Tongue (tissue), 2 donors: ENCODE data around the gene NEK6. TPM values are rescaled to one million over a fixed set of nuclear protein-coding genes. Genes with fewer than 3 reads are reported as not detected.

Source experiments
- DNase-seq: peaks from one replicate; pipeline ENCODE4 v3.0.0-alpha.2; 2015
- total RNA-seq: library from RNA; depleted of rRNA; stranded (reverse); fragments of >200 nt; gene quantifications from one replicate; pipeline ENCODE4 v1.2.3, GENCODE V29; 2014

NEK6 gene
- total RNA-seq, result 33.6 TPM

DNA sequence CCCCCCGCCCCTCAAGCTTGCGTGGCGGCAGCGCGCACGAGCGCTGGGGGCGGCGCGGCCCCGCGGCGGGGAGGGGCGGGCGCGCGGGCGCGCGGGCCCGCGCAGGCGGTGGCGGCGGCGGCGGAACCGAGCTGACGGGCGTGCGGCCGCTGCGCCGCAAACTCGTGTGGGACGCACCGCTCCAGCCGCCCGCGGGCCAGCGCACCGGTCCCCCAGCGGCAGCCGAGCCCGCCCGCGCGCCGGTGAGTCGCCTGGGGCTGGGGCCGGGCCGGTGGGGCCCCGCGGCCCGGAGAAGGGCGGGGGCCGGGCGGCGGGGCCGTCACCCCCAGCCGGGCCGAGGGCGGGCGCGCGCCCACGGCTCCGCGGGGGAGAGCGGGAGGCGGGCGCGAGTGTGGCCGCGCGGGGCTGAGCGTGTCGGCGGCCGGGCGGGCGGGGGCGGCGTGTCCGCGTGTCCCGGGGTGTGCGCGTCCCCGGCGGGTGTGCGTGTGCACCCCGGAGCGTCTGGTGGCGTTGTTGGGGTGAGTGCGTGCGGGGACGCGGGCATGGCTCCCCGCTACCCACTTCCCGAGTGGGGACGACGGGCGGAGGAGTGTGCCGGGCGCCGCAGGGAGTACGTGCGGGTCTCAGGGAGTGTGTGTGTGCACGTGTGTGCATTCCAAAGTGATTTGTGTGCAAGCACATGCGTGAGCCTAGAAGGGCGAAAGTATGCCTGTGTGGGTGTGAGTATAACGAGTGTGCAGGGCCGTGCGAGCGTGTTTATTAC lies at the start of gene NEK6:
Gene NEK6 (plus strand): TSS at position 106 of the 763 bp plus-strand sequence. CDS start 44,016 bp downstream, outside the sequence.
- DNase-seq, result no peak

DNA sequence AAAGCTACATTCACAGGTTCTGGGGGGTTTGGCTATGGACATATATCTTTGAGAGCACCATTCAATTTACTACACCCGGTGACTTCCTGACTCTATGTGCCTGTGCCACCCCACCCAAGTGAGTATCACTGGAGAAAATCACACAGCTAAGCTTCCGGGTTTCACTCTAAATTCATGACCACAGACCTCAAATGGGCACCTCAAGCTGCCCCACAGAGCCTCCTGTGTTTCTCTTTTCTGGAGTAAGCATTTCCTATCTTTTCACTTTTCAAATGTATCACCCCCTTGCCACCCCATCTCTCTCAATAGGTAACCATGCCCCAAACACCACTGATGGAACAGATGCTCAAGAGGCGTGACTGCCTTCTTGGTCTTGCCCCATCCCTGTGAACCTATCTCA lies 49.2 kb upstream of the NEK6 start:
- no peak for DNase-seq

DNA sequence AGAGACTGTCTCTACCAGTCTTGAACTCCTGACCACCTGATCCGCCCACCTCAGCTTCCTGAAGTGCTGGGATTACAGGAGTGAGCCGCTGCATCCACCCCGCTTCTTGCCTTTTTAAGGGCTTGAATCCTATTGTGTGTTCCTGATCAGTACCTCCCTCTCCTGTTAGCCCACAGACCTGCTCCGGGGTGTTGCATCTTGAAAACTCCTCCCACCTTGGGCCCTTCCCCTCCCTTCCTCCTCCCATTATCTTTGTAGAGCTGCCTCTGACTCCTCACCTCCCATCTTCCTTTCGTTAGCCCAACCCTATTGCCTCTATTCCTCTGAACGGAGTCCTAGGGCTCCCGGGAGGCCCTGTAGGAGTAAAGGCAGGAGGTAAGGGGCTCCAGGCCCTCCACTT lies 48.5 kb upstream of the NEK6 start:
- no peak for DNase-seq

DNA sequence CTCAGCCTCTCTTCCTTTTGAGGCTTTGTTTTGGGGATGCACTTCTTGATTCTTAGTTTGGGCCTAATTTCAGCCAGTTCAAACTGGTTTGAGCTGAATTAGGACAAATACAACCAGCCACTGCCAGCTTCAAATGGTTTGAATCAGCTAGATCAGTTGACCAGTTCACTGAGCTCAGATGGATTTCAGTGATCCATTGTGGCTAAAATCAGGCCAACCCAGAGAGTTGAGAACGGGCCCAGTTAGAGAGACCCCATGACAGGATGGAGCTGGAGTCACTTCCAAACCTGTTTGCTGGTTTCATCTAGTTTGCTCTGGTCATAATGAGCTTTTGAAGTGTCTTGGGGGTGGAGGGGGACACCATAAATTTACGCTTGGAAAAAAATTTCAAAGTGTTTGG lies 48.0 kb upstream of the NEK6 start:
- no peak for DNase-seq

DNA sequence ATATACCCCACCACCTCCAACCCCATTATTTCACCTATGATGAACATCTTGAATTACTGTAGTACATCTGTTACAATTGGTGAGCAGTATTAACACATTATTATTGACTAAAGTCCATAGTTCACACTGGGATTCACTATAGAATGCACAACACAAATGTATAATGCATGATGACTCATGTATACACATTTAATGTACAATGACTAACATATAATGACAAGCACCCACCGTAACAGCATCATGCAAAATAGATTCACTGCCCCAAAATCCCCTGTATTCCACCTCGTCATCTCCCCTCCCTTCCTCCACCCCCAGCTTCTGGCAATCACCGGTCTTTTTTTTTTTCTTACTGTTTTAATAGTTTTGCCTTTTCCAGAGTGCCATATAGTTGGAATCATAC lies 47.1 kb upstream of the NEK6 start:
- no peak for DNase-seq

DNA sequence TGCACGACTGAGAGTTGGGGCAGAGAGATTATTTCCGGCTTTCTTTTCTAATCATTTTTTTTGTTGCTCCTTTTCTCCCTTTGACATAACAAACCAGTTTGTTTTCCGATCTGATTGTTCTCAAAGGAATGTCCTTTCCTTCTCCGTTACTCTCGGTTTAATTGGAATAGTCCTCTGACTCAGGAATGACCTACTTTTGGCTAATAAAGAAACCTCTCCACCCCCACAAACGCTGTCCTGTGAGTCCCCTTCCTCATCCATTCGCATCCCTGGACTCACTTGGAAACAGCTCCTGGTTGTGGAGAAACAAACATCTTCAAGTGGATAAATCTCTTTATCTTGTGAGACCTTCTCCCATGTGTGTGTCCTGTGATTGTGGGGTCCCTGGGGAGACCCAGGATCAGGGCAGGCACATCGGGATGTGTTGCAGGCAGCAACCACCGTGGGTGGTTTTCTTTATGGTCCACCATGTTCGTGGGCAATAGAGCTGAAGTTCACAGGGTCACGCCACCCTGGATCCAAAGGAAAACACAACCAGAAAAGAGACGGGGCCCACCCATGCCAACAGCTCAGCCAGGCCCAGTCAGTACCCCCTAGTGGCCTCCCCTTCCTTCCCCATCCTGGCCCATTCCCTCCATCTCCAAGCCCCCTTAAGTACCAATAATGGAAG lies 45.2 kb upstream of the NEK6 start:
- DNase-seq, result no peak

DNA sequence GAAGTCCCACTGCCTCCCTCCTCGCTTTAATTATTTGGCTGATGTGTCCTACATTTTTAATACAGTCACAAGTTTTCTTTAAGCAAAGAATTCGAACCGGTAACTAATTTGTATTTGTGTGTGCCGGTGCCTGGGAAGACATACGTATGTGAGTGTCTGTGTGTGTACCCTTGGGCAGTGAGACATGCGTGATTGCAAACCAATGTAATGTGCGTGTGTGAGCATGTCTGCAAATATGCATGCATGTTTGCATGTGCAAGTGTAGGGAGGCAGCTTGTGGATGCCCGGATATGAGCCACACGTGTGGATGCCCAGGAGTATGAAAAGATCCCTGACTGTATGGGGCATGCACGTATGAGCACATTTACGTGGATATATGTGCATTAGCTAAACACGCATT lies 44.4 kb upstream of the NEK6 start:
- no peak for DNase-seq

DNA sequence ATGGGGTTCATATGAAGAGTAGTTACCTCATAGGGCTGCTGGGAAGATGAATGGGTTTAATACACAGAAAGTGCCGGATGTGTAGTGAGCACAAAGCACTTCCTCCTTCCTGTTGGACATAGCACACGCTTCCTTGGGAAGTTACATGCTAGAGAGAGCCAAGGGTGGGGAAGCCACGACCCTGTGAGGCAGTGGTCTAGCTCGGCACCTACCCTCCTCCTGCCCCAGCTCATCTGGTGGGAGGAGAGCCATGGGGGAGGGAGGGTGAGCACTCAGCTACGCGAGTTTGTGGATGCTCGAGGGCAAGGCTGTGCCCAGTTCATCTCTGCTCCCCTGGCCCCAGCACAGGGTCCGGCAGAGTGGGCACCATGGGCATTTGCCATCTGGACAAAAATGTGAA lies 43.6 kb upstream of the NEK6 start:
- DNase-seq, result no peak

DNA sequence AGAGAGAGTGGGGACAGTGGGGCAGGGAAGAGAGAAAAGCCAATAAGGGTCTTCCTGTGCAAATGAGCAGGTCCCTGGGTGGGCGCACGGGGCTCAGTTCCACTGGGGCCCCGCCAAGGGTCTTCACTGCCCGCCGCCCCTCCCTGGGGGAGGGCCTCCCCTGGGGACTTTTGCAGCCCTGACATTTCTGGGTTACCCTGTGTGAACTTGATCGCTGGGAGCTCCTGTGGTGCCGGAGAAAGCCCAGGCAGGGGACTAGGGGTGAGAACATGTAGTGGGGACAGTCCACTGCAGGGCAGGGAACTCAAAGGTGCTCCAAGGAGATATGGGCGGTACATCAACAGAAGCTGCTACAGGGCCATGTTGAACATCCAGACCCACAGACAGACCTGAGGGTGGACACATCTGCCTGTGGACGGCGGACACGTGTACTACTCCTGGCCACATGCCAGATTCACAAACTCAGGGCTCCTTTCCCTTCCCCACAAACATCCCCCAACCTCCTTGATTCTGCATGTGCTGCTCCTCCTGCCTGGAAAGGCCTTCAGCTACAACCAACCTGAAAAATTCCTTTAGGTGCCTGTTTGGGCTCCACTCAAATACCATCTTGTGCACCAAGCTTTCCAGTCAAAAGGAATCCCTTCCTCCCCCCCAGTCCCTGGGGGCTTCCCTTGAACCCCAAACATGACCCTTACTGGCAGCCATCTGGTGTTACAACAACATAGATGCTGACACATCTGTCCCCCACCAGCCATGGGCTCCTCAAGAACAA lies 43.0 kb upstream of the NEK6 start:
- DNase-seq, result no peak

DNA sequence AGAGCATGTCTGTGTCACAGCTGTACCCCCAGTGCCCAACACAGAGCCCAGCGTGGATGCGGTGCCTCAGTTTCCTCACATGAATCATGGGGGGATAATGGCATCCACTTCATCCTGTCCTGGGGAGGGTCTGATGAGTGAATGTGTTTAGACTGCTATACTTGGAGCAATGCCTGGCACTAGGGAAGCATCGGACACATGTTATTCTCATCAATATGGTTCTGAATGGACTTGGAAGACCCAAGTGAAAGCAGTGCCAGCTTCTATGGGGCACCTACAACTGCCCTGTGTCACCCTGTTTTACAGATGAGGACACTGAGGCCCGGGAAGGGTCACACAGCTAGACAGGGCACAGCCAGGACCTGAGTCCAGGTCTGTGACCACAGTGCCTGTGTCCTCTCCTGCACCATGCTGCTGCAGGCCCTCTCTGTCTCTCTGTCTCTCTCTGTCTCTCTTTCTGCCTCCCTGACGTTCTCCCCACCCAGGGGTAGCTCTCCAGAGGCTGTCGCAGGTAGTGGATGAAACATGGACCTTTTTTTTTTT lies 42.3 kb upstream of the NEK6 start:
- no peak for DNase-seq

DNA sequence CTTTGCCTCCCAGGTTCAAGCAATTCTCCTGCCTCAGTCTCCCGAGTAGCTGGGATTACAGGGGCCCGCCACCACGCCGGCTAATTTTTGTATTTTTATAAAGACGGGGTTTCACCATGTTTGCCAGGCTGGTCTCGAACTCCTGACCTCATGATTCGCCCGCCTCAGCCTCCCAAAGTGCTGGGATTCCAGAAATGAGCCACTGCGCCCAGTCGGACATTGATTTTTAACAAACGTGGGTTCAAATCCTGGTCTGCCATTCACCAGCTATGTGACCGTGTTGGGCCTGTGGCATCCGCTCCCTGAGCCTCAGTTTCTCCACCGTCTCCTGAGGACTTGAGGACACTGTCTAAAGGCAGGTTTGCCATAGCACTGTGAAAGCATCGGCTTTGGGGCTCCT lies 41.8 kb upstream of the NEK6 start:
- no peak for DNase-seq

DNA sequence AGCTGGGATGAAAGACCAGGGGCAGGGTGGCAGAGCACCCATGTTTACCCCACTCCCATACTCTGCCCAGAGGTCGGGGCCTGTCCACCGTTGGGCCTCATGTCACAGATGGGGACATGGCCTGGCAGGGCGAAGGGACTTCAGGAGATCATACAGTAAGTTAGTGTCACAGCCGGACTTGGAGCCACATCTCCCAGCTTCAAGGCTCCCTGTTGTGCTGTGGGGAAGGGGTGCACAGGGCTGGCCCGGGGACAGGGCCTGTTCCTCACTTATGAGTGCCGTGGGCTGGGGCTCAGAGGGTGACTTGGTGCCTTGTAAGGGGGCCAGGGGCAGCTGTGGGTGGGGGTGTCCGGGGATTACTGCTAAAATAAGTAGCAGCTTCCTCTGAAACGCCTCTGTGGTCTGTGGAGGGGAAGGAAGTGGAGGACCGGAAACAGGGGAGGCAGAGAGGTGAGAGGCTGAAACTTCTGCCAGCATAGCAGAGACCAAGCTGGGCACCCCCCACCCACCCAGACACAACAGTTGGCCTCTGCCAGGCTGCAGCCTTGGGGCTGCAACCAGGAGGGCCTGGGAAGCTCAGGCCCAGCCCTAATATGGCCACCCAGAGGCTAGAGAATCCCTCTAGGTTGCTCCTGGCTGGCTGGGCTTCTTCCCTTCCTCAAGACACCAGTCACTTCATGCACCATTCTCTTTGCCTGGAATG lies 41.1 kb upstream of the NEK6 start:
- DNase-seq, result no peak

DNA sequence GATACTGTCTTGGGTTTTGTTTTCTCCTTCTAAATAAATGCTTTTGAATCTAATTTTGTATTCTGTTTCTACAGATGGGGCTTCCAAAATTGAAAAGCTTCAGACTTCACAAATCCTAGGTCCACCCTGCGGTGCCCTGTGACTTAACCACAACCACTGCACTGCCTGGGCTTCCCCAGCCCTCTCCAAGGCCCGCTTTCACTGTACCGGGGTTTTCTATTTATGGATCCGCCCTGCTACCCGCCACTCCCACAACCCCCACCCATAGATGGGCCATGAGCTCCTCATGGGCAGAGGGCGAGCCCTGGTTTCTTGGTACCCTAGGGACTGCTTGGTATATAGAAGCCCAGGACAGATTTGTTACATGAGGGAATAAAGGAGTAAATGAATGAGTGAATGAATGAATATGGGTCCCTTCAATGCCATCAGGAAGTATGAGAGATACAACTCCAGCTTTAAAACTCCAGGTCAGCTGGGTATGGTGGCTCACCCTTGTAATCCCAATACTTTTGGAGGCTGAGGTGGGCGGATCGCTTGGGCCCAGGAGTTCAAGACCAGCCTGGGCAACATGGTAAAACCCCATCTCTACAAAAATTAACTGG lies 39.8 kb upstream of the NEK6 start:
- DNase-seq, result no peak

DNA sequence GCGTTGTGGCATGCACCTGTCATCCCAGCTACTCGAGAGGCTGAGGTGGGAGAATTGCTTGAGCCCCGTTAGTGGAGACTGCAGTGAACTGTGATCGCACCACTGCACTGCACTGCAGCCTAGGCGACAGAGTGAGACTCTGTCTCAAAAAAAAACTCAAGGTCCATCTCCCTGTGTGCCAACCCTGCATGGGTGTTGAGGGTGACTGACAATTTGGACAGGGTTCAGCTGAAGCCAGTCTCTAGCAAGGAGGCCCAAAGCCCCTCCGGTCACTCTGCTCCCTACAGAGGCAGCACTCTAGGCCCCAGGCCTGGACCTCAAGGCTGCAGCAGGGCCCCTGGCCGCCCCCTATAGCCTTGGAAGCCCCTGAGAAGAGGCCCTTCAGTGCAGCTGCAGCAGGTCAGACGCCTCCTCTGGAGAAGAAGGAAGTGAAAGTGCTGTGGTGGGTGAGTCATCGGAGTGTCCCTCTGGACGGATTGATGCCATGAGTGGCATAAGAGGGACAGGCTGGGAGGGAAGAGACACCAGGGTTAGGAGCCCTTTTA lies 39.2 kb upstream of the NEK6 start:
- peak; percentile 24 for DNase-seq

DNA sequence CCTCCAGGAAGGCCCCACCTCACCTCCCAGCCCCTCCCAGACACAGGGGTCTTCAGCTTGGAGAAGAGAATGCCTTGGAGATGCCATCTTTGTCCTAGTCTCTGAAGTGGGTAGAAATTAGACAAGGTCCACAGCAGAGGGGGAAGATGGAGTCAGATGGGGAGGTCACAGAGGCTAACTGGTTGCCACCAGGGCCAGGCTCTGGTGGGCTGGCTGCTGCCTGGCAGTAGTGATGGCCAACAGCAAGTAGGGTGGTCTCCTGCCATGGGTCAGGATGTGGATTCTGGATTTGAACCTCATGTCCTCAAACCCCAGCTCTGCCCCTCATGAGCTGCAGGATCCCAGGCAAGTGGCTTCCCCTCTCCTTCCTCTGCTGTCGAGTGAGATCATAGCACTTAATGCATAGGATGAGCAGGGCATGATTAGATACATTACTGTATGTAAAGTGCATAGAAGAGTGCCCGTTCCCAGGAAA lies 38.7 kb upstream of the NEK6 start:
- no peak for DNase-seq

DNA sequence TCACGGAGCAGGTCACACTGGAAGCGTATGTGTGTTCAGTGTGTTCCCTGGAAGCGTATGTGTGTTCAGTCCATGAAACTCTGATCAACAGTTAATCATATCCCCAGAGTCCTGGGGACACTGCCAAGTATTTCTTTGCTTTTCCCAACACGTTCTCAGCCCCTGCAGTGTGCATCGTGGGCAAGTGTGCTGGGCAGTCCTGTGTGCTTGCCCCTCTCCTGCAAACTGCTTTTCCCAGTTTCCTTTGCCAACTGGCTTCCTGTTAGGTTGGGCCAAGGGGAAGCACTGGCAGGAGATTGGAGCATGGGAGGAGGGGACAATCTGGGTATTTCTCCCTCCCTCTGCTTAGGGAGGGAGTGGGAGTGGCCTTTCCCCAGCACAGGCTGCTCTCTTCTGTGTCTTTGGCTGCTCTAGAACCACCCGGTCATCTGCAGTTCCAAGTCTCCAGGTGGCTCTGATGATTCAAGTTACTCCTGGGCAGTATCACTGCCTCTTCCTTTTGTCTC lies 36.8 kb upstream of the NEK6 start:
- DNase-seq, result peak; percentile 44

DNA sequence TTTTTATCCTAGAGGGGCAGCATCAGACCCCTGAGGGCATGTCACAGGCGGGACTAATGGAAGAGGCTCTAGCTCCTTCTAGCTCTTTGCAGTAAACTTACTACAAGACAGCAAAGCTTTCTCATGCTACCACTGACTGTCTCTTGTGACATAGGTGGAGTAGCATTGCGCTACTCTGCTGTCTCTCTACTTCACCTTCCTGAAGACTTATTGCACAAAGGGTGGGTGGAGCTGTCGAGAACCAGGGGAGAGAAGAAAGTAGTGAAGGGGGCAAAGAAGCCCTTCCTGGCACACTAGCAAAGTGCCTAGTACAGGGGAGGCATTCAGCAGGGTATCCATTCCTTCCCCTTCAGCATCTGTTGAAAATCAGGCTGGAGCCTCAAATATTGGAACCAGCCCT lies 36.1 kb upstream of the NEK6 start:
- DNase-seq, result no peak

DNA sequence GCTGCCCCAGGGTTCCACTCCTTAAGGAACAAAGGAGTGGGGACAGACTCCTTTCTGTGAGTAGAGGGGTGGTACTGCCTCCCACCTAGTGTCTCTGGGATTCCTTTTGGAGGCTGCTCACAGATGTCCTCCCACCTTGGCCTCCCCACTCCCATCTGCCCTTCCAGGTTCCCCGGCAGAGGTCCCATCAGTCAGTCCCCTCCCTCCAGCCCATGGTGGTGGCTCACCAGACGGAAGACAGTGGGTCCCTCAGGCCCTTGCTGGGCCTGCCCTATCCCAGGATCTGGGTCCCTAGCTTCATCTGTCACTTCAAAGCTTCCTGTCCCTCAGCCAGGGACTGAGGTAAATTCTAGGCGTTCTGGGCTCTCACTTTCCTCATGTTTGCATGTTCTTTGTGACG lies 35.6 kb upstream of the NEK6 start:
- DNase-seq, result no peak

DNA sequence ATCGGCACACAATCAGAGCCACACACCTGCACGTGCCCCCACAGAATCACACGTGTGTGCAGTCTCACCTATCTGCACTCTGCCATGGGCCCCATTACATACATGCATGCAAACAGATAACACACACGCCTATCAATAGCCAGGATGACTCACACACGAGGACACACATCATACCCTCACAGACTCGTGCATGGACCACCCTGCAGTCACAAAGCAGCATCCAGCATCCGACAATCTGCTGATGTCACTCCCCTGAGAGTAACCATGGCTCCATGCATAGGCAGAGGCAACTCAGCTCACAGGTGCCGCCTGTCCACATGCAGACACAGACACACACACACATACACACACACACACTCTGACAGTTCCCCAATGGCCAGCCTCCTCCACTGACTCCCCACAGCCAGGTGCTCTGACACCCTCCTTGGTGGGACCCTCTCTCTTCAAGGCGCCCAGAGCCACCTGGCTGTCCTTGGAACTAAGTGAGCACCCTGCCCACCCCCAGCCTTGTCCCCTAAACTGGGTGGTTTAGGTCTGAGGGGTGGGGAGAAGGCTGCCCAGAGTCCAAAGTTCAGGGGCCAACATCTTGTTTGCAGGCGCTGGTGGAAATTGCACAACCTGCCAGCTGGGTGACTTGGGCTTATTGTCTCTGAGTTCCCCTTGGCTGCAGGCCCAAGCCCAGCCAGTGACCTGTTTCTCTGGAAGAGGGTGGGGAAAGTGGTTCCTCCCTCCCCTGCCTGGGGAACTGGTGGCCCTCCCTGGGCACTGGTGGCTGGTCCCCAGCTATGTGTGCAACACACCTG lies 34.6 kb upstream of the NEK6 start:
- DNase-seq, result peak; percentile 53

DNA sequence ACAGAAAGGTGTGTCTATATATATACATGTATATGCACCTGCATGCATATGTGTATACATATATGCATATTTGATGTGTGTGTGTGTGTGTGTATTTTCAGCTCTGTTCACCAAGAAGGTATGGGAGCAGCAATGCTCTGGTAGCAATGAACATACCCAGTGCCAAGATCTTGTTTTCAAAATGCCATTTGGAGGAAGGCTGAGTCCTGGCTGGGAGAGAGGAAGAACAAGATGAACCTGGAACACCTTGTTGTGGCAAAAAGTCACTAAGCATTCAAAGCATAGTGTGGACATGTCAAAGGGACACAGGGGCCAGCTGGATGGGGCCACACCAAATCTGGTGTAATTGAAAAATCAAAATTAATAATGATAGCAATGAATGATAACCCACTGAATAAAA lies 31.8 kb upstream of the NEK6 start:
- DNase-seq, result no peak
